PFSK-1 (cell line): Measurements from ENCODE around the gene CCDC97.

Experiments used
- FOXP2 ChIP-seq: optimal IDR thresholded peaks from 2 replicates; pipeline ENCODE3; 2011; ENCODE audit warnings: borderline replicate concordance, control low read depth, inconsistent platforms; ENCODE audit not compliant: insufficient read depth; ENCODE audit errors: extremely low read length, extremely low read depth
- POLR2AphosphoS5 ChIP-seq: IDR thresholded peaks from 2 replicates; pipeline ENCODE4 v1.6.1; 2012; ENCODE audit warnings: low read depth, mild to moderate bottlenecking, control low read depth, low read length, moderate library complexity
- REST ChIP-seq, 2 experiments: IDR thresholded peaks; 2 replicates each; pipeline versions ENCODE4 v1.6.1 to v1.8.0; 2011 to 2012; ENCODE audit warnings: low read depth in 2 of 2, low read length in 2 of 2, control low read depth in 1 of 2, inconsistent platforms in 1 of 2, mild to moderate bottlenecking in 1 of 2, moderate library complexity in 1 of 2; ENCODE audit not compliant: insufficient read depth in 1 of 2
- SIN3A ChIP-seq: IDR thresholded peaks from 2 replicates; pipeline ENCODE4 v1.6.1; 2012; ENCODE audit warnings: mild to moderate bottlenecking, low read length, moderate library complexity, borderline replicate concordance; ENCODE audit not compliant: insufficient read depth
- TAF1 ChIP-seq: IDR thresholded peaks from 2 replicates; pipeline ENCODE4 v1.6.1; 2012; ENCODE audit warnings: low read length, control low read depth, borderline replicate concordance; ENCODE audit not compliant: insufficient read depth

- TF ChIP-seq POLR2AphosphoS5 (no peak), TAF1 (no peak), REST (IDR thresholded peaks at IDR 0.05; ENCODE audit: insufficient read depth in 1 of 2, low read depth in 2 of 2, low read length in 2 of 2) (no peak), FOXP2 (no peak), SIN3A (no peak)
Measured at GRCh38 chr19:41320568-41320967, 10.6 kb downstream of the CCDC97 start.
